Left renal pelvis (tissue), 4 donors: ENCODE data around the gene EXOC4. TPM values are rescaled to one million over a fixed set of nuclear protein-coding genes. Genes with fewer than 3 reads are reported as not detected.
"Not testable (repeated sequence)": the region's sequence is repeated elsewhere in the genome, so short reads cannot be mapped to it uniquely, and the experiment has no call there.

Experiments
- DNase-seq, 4 donors: peaks; one replicate each; pipeline ENCODE4 v3.0.0-alpha.2; 2013; ENCODE audit warnings: low read depth in 4 of 4, low spot score in 3 of 4
- polyA plus RNA-seq, 4 donors: library from polyadenylated mRNA; unstranded; fragments of 120-200 nt; gene quantifications; one replicate each; pipeline ENCODE4 v1.2.1, GENCODE V29; 2013; ENCODE audit not compliant: insufficient read length in 4 of 4

Gene EXOC4
- polyA plus RNA-seq, 4 donors, result 59.2 to 81.3 (median 72.0) TPM

GRCh38 chr7:133886086-133886485 lies 633.2 kb downstream of the EXOC4 start:
- DNase-seq, result no peak

GRCh38 chr7:133886797-133887196 lies 633.9 kb downstream of the EXOC4 start:
- no peak for DNase-seq

- no peak for DNase-seq
These were observed 634.6 kb downstream of the EXOC4 start for GRCh38 chr7:133887459-133887858.

- no peak for DNase-seq
These were observed 635.4 kb downstream of the EXOC4 start for GRCh38 chr7:133888061-133888930.

DNA sequence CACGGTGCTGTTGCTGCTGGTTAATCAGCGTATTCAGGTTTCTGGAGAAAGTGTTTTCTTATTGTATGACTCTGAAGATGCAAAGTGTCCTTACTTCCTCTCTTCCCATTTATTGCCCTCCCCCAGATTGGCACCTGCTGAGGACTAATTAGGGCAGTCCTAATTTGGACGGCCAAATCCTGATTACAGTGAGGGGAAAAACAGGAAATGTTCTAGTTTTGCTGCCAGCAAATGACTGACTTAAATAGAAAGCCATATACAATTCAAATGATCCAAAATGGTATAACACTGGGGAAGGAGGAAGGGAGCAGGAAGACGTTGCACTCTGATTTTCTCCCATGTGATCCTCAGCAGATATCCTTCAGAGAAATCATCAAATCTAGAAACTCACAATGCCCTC lies 651.9 kb downstream of the EXOC4 start:
- no peak for DNase-seq

DNA sequence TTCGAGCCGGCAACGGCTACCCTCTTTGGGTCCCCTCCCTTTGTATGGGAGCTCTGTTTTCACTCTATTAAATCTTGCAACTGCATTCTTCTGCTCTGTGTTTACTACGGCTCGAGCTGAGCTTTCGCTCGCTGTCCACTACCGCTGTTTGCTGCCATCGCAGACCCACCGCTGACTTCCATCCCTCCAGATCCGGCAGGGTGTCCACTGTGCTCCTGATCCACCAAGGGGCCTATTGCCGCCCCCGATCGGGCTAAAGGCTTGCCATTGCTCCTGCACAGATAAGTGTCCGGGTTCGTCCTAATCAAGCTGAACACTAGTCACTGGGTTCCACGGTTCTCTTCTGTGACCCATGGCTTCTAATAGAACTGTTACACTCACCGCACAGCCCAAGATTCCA lies 653.7 kb downstream of the EXOC4 start:
- not testable (repeated sequence) for DNase-seq

- no peak for DNase-seq
These were observed 657.9 kb downstream of the EXOC4 start for GRCh38 chr7:133910761-133911160.

- DNase-seq, result no peak
These were observed 658.8 kb downstream of the EXOC4 start for GRCh38 chr7:133911724-133912123.

- DNase-seq, result no peak
These were observed 660.2 kb downstream of the EXOC4 start for GRCh38 chr7:133912916-133913697.

GRCh38 chr7:133916621-133917020 lies 663.7 kb downstream of the EXOC4 start:
- no peak for DNase-seq

DNA sequence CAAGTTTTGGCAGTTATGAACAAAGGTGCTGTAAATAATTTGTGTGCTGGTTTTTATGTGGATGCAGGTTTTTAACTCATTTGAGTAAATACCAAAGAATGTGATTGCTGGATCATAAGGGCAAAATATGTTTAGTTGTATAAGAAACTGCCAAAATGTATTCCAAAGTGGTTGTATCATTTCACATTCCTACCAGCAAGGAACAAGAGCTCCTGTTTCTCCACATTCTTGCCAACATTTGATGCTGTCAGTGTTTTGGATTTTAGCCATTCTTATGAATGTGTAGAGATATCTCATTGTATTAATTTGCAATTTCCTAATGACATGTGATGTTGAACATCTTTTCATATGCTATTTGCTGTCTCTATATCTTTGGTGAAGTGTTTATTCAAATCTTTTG lies 666.9 kb downstream of the EXOC4 start:
- DNase-seq, result no peak

DNA sequence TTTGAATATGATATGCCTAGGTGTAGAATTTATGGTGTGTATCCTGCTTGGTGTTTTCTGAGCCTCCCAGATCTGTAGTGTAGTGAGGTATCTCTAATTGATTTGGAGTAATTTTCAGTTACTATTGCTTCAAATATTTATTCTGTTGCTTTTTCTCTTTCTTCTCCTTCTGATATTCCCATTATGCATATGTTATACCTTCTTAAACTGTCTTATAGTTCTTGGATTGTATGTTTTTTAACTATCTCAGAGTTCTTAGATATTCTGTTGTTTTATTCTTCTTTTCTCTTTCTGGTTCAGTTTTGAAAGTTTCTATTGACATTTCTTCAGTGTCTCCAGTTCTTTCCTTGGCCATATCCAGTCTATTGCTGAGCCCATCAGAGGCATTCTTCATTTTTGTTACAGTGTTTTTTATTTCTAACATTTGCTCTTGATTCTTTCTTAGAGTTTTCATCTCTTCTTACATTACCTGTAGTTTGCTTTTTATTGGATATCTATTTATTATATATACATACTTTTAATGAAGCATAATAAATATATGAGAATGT lies 668.8 kb downstream of the EXOC4 start:
- no peak for DNase-seq

DNA sequence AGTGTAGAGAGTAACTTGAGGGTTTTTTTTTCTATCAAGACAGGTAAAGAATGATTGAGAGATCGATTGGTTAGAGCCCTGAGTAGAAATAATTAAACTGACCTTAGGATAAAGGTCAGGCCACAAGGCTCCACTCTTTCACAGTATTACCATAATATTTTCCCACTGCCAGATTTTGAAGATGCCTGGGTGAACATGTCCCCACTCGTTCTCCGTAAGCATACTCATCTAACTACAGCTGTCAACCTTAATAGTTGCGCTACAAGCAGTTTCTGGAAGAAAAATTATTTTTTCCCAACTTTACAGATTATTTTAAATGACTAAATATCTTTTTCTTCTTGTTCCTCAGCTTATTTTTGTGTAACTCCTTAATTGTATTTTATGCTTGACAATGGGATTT lies 671.1 kb downstream of the EXOC4 start:
- DNase-seq, result no peak

DNA sequence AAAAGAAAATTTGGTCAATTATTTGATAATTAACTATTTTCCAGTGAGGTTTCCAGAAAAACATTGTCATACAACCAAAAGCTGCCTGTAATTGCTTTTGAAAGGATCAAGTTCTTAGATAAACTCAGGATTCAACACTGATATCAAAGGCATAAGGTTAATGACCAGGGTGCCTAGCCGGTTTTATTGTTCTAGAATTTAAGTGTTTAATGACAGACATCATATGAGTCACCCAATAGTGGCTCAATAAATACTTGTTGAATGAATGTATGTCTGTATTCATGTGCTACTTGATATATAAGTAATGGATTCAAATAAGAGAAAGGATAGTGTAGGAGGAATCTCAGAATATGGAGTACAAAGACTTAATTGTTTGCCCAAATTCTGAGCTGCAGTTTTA lies 678.2 kb downstream of the EXOC4 start:
- DNase-seq, result no peak

- no peak for DNase-seq
These were observed 679.7 kb downstream of the EXOC4 start for GRCh38 chr7:133932591-133932990.

GRCh38 chr7:133934262-133934976 lies 681.5 kb downstream of the EXOC4 start:
- DNase-seq, result no peak

GRCh38 chr7:133934977-133935330 lies 682.1 kb downstream of the EXOC4 start:
- no peak for DNase-seq

GRCh38 chr7:133936074-133936473 lies 683.2 kb downstream of the EXOC4 start:
- DNase-seq, result no peak

GRCh38 chr7:133937786-133938185 lies 684.9 kb downstream of the EXOC4 start:
- no peak for DNase-seq

DNA sequence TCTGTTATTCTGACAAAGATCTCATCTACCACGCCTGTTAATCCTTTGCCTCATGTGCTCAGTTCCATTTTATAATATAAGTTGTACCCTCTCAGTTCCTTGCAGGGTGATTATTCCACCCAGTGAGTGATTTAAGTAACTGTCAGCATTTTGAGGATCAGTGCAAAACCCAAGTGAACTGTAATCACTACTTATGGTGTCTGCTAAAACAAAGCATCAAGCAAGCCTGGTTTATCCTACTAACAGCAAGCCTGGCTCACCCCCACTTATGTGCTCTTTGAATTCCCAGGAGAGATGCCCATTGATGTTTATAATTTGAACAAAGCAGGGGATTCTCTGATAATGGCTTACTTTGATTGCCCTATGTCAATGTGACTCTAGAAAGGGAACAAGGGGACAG lies 687.5 kb downstream of the EXOC4 start:
- no peak for DNase-seq

- DNase-seq, result no peak
These were observed 688.6 kb downstream of the EXOC4 start for GRCh38 chr7:133941496-133941895.
